HCT116 (cell line): ENCODE measurements around the gene CDK5RAP1.

ENCODE experiments used
- EGR1 ChIP-seq: IDR thresholded peaks from 2 replicates; pipeline ENCODE4 v1.6.1; 2012; ENCODE audit warnings: low read depth
- EZH2 ChIP-seq: fragments of 200-600 bp; sonication (generic); IDR thresholded peaks from 2 replicates; pipeline ENCODE4 v1.6.1; 2017; ENCODE audit warnings: antibody characterized with exemption, mixed run types
- EZH2phosphoT487 ChIP-seq: fragments of 200-600 bp; IDR thresholded peaks from 2 replicates; pipeline ENCODE4 v1.6.1; 2018; ENCODE audit warnings: antibody characterized with exemption, borderline replicate concordance
- JUND ChIP-seq: IDR thresholded peaks from 2 replicates; pipeline ENCODE4 v1.6.1; 2012
- POLR2A ChIP-seq: IDR thresholded peaks from 2 replicates; pipeline ENCODE4 v1.7.0; 2011; ENCODE audit warnings: borderline replicate concordance; ENCODE audit not compliant: insufficient read depth, insufficient read length; ENCODE audit errors: extremely low read depth
- POLR2AphosphoS5 ChIP-seq: IDR thresholded peaks from 2 replicates; pipeline ENCODE4 v1.6.1; 2011; ENCODE audit warnings: mild to moderate bottlenecking, low read depth, low read length, moderate library complexity
- RAD21 ChIP-seq: IDR thresholded peaks from 2 replicates; pipeline ENCODE4 v1.6.1; 2012; ENCODE audit warnings: low read depth, mild to moderate bottlenecking
- SIN3A ChIP-seq: IDR thresholded peaks from 2 replicates; pipeline ENCODE4 v1.6.1; 2012; ENCODE audit warnings: low read depth
- SP1 ChIP-seq: IDR thresholded peaks from 2 replicates; pipeline ENCODE4 v1.6.1; 2012; ENCODE audit warnings: low read depth
- TCF7L2 ChIP-seq: IDR thresholded peaks from 2 replicates; pipeline ENCODE4 v1.7.0; 2011; ENCODE audit warnings: borderline replicate concordance, inconsistent platforms; ENCODE audit not compliant: insufficient read depth, insufficient read length; ENCODE audit errors: extremely low read depth
- ZBTB33 ChIP-seq: IDR thresholded peaks from 2 replicates; pipeline ENCODE4 v1.6.1; 2011; ENCODE audit warnings: mild to moderate bottlenecking, low read length, moderate library complexity; ENCODE audit not compliant: insufficient replicate concordance; ENCODE audit errors: extremely low read depth
- ZNF274 ChIP-seq: fragments of 200-500 bp; sonication (Bioruptor generic); IDR thresholded peaks from 2 replicates; pipeline ENCODE4 v1.6.1; 2014; ENCODE audit warnings: mild to moderate bottlenecking, low read depth, low read length, inconsistent platforms
- TF ChIP-seq, protein P1 (sequence below), 3 experiments: fragments of 200-600 bp in 1 of 3; sonication (generic) in 1 of 3; IDR thresholded peaks in 2 of 3; conservative IDR thresholded peaks in 1 of 3; 2 replicates each; pipeline ENCODE4 v1.5.1; 2012 to 2017; ENCODE audit warnings: low read depth in 2 of 3, low read length in 2 of 3, antibody characterized with exemption in 1 of 3, borderline replicate concordance in 1 of 3, control low read depth in 1 of 3, mild to moderate bottlenecking in 1 of 3, mixed read lengths in 1 of 3, mixed run types in 1 of 3, moderate library complexity in 1 of 3; ENCODE audit not compliant: insufficient read depth in 1 of 3
- TF ChIP-seq, protein P2 (sequence below): IDR thresholded peaks from 2 replicates; pipeline ENCODE4 v1.6.1; 2012

GRCh38 chr20:33343521-33343920, 57.8 kb downstream of the CDK5RAP1 start:
- TF ChIP-seq POLR2AphosphoS5 (no peak), EGR1 (no peak), POLR2A (no peak), ZBTB33 (no peak), EZH2 (no peak), ZNF274 (no peak), EZH2phosphoT487 (no peak), SIN3A (no peak), JUND (no peak), SP1 (no peak), RAD21 (no peak), TCF7L2 (no peak)
- TF ChIP-seq, protein P1, sequence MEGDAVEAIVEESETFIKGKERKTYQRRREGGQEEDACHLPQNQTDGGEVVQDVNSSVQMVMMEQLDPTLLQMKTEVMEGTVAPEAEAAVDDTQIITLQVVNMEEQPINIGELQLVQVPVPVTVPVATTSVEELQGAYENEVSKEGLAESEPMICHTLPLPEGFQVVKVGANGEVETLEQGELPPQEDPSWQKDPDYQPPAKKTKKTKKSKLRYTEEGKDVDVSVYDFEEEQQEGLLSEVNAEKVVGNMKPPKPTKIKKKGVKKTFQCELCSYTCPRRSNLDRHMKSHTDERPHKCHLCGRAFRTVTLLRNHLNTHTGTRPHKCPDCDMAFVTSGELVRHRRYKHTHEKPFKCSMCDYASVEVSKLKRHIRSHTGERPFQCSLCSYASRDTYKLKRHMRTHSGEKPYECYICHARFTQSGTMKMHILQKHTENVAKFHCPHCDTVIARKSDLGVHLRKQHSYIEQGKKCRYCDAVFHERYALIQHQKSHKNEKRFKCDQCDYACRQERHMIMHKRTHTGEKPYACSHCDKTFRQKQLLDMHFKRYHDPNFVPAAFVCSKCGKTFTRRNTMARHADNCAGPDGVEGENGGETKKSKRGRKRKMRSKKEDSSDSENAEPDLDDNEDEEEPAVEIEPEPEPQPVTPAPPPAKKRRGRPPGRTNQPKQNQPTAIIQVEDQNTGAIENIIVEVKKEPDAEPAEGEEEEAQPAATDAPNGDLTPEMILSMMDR (IDR thresholded peaks at IDR 0.05 in 2 of 3, conservative IDR thresholded peaks at IDR 0.05 in 1 of 3; ENCODE audit: borderline replicate concordance in 1 of 3, insufficient read depth in 1 of 3, low read depth in 2 of 3, low read length in 2 of 3), result no peak
- TF ChIP-seq, protein P2, sequence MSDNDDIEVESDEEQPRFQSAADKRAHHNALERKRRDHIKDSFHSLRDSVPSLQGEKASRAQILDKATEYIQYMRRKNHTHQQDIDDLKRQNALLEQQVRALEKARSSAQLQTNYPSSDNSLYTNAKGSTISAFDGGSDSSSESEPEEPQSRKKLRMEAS, result no peak
